GM18951 (cell line): ENCODE measurements around the gene GPC3.
"Not testable (repeated sequence)": the region's sequence is repeated elsewhere in the genome, so short reads cannot be mapped to it uniquely, and the experiment has no call there.

Source experiments
- POLR2A ChIP-seq: IDR thresholded peaks from 4 replicates; pipeline ENCODE4 v1.6.1; 2011; ENCODE audit warnings: mild to moderate bottlenecking; ENCODE audit not compliant: insufficient read length, insufficient read depth; ENCODE audit errors: extremely low read depth
- in situ Hi-C: fragments of 300-500 bp; cut with MboI; formaldehyde crosslinking; loops from one replicate; pipeline ENCODE4 v1.12.0; 2022; ENCODE audit warnings: low sequenced_read_pairs, mixed read lengths, inconsistent platforms; ENCODE audit not compliant: unreplicated experiment

GPC3 gene

GRCh38 chrX:133544778-133545177, 440.6 kb downstream of the GPC3 start:
- in situ Hi-C loops, result no loop called here
- no peak for TF ChIP-seq POLR2A

GRCh38 chrX:133544115-133544514, 441.3 kb downstream of the GPC3 start:
- no peak for TF ChIP-seq POLR2A
- in situ Hi-C loops, result no loop called here

- in situ Hi-C loops, result no loop called here
- no peak for TF ChIP-seq POLR2A
Observed at GRCh38 chrX:133543654-133544053, 441.7 kb downstream of the GPC3 start.

- in situ Hi-C loops, result no loop called here
- no peak for TF ChIP-seq POLR2A
Observed at GRCh38 chrX:133542476-133542875, 442.9 kb downstream of the GPC3 start.

- in situ Hi-C loops, result no loop called here
- TF ChIP-seq POLR2A, result no peak
Observed at GRCh38 chrX:133541021-133541420, 444.4 kb downstream of the GPC3 start.

GRCh38 chrX:133538148-133538547, 447.2 kb downstream of the GPC3 start:
- in situ Hi-C loops, result no loop called here

GRCh38 chrX:133537142-133537541, 448.3 kb downstream of the GPC3 start:
- TF ChIP-seq POLR2A, result no peak
- in situ Hi-C loops, result no loop called here

More at GRCh38 chrX:133538148-133538547, 447.2 kb downstream of the GPC3 start:
- no peak for TF ChIP-seq POLR2A

GRCh38 chrX:133535066-133535465, 450.3 kb downstream of the GPC3 start:
- in situ Hi-C loops, result no loop called here
- TF ChIP-seq POLR2A, result no peak

GRCh38 chrX:133534172-133534571, 451.2 kb downstream of the GPC3 start:
- in situ Hi-C loops, result no loop called here
- no peak for TF ChIP-seq POLR2A

- in situ Hi-C loops, result no loop called here
- TF ChIP-seq POLR2A, result no peak
Observed at GRCh38 chrX:133533249-133533648, 452.1 kb downstream of the GPC3 start.

GRCh38 chrX:133530960-133531359, 454.4 kb downstream of the GPC3 start:
- no peak for TF ChIP-seq POLR2A
- in situ Hi-C loops, result no loop called here

- no peak for TF ChIP-seq POLR2A
- in situ Hi-C loops, result no loop called here
Observed at GRCh38 chrX:133529578-133529977, 455.8 kb downstream of the GPC3 start.

GRCh38 chrX:133527825-133528224, 457.6 kb downstream of the GPC3 start:
- TF ChIP-seq POLR2A, result no peak
- in situ Hi-C loops, result no loop called here

GRCh38 chrX:133527415-133527814, 458.0 kb downstream of the GPC3 start:
- in situ Hi-C loops, result no loop called here
- no peak for TF ChIP-seq POLR2A

- in situ Hi-C loops, result not testable (repeated sequence)
Observed at GRCh38 chrX:133526773-133527172, 458.6 kb downstream of the GPC3 start.
